Cerebellar cortex (tissue), 1 donor: Measurements from ENCODE around the gene MUC4.
"Not testable (repeated sequence)": the region's sequence is repeated elsewhere in the genome, so short reads cannot be mapped to it uniquely, and the experiment has no call there.

ENCODE experiments used
- DNase-seq: peaks from one replicate; pipeline ENCODE4 v3.0.0-alpha.2; 2015; ENCODE audit warnings: low spot score

MUC4 gene

GRCh38 chr3:195762611-195763010 lies 49.1 kb downstream of the MUC4 start:
- DNase-seq: no peak

DNA sequence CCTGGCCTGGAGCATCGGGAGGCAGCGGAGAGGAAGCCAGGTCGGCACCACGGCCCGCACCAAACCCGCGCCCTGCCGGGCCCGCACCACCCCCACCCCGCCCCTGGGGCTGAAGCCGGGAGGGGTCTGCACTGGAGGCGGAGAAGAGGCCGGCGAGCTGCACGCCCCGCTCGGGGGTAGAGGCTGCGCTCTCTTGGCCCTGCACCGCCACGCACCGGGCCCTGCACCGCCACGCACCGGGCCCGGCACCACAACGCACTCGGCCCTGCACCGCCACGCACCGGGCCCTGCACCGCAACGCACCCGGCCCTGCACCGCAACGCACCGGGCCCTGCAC lies 49.5 kb downstream of the MUC4 start:
- DNase-seq: no peak

DNA sequence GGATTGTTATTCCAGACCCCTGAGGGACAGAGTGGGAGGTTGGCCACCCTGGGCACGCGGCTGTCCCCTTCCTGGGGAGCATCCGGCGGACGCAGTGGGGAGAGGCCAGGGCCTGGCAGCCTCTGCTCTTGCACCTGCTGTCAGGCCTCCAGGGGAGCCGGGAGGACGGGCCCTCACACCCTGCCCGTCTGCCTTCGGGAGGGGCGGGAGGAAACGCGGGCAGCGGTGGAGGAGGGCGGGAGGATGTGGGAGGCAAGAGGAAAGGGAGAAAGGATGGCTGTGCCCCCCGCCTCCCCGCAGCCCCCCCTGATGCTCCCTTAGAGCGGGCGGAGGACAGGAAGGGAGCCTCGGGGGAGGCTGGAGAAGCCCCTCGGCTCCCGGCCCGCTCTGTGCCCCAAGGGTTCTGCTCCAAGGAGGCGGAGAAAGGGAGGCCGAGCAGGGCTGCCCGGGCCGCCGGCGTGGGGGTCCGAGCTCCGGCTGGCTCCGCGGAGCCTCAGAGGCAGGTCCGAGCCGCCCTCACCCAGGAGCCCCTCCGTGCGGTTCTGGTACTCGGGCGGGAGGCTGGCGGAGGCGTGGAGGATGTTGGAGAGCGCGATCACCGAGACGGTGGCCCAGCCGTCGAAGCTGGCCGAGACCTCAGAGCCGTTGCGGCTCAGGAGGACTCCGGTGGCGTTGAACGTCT lies 50.0 kb downstream of the MUC4 start:
- DNase-seq: no peak

GRCh38 chr3:195761123-195761566 lies 50.6 kb downstream of the MUC4 start:
- no peak for DNase-seq

DNA sequence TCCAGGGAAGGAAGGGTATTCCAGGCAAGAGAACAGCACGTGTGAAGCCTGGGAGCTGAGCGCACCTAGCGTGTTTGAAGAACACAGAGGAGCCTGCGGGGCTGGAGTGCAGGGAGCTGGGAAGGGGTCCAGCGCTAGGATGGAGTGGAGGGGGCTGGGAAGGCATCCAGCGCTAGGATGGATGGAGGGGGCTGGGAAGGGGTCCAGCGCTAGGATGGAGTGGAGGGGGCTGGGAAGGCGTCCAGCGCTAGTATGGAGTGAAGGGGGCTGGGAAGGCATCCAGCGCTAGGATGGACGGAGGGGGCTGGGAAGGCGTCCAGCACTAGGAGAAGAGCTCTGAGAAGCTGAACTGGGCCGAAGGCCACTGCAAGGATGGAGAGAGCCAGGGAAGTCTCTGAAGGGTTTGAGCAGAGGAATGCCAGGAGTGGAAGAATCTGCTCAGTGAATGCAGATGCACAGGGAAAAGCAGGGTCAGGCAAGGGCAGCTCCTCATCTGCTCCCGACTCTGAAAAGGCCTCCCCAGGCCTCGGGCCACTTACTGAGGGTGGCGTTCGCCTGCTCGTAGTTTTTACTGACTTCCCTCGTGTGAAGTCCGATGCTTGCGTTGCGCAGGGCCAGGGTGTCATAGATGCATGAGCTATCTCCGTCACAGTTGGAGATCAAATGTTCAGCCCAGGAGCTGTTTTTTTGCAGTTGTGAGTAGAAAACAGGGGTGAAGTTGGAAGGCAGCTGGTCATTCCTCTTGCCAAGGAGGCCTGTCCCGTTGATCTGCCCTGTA lies 51.2 kb downstream of the MUC4 start:
- no peak for DNase-seq

- DNase-seq: no peak
Observed at GRCh38 chr3:195758721-195759353, 52.9 kb downstream of the MUC4 start.

DNA sequence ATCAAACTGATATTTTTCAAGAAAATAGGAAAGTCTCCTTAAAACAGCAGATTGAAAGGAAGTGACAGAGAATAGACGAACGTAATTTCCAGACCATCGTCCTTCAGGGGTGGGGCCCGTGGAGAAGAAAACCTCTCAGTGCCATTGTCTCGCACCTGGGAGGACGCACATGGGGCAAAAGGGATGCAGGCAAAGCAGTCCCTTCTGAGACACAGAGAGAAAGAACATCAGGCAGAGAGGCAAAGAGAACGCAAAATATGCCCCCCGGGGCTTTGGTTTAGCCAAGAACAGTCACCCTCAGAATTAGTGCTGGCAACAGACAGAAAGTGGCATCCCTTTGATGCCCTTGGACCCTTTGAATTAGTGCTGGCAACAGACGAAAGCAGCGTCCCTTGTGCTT lies 53.9 kb downstream of the MUC4 start:
- no peak for DNase-seq

DNA sequence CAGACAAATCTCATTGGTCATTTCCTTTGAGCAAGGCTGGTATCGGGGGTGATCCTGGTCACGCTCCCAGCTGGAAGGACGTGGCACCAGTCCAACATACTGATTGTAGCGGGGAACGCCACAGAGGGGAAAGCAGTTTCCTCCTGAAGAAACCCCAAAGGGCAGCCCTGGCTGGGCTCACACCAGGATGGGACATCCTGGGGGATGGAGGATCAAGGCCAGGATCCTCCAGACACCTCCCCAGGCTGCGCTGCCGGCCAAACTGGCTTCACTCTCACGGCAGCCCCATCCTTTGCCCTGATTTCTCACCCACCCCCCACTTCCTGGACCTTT lies 54.3 kb downstream of the MUC4 start:
- DNase-seq: no peak

DNA sequence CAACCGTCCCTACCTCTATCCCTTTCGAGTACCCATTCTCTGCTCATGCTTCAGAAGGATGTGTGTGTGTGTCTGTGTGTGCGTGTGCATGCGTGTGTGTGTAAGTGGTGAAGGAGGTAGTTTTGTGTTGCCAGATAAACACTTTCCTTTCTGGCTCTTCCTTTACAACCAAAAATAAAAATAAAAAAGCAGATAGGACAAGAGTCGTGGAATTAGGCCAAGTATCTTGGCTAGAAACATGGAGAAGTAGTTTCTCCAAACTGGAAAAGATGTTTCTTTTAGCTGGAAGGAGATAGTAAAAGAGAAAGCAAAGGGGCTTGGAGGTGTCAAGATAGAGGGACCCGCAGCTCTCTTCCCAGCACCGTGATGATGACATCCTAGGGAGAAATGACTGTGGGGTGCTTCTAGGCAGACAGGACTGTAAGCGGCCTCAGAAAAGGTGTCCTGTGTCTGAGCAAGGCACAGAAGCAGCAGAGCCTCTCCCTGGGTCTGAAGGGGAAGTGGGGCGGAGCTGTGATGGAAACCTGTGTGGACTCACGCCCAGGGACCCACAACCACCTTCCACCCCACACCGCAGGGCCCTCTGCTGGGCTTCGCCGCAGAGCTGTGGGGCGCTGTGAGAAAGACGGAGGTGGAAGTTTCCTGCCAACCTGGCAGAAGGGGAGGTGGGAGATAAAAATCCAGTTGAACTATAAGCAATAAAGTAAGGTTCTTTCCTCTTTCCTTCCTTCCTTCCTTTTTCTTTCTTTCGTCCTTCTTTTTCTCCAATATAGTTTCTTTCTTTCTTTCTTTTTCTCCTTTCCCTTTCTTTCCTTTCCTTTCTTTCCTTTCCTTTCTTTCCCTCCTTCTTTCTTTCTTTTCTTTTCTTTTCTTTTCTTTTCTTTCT lies 55.7 kb downstream of the MUC4 start:
- no peak for DNase-seq

DNA sequence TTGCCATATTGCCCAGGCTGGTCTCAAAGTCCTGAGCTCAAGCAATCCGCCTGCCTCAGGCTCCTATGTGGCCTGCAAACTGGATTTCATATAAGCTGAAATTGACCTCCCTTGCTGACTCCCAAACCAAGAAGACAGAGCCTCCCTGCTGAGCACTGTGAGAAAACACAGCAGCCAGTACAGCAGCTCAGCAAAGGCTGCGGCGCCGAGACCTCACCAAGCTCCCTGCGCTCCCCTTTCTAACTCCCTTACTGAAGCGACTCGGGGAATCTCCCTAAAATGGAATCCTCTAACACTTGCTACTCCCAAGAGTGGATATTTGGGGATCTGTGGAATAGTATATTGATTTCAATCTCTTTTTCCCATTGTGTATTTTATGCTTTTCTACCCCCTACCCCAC lies 56.3 kb downstream of the MUC4 start:
- no peak for DNase-seq

- DNase-seq: no peak
Observed at GRCh38 chr3:195754906-195755305, 56.8 kb downstream of the MUC4 start.

DNA sequence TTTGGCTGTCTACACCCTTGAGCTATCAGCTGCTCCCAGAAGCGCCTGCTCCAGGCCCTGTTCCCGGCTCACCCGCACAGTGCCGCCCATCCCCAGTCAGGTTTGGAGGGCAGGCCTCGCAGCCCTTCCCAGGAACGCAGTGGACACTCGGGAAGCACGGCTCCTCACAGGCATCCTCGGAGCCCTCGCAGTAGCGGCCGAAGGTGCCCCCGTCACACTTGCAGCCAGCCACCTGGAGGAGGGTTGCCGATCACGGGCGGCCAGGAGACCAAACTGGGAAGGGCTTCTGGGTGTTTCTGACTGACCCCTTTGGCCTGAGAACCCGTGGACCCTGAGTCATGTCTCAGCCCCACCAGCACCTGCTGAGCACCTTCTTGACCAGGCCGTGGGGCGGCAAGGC lies 57.6 kb downstream of the MUC4 start:
- DNase-seq: no peak

GRCh38 chr3:195753581-195753980 lies 58.1 kb downstream of the MUC4 start:
- no peak for DNase-seq

- DNase-seq: no peak
Observed at GRCh38 chr3:195752546-195753331, 59.0 kb downstream of the MUC4 start.

GRCh38 chr3:195752066-195752465 lies 59.7 kb downstream of the MUC4 start:
- no peak for DNase-seq

DNA sequence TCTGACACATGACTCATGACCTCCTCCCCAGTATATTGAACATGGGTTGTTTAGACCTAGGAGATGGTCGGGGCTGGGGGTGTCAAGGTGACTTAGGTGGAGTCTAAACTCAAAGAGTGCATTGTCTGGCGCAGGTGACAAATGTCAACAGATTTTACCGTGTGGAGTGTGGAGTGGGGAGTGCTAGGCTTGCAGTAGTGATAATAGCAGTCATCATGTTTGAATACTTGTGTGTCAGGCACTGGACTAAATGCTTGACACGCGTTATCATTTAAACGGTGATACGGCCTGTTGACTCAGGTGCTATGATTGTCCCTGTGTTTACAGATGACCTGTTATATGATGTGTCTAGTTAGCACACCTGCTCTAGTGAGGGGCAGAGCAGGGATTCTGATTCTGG lies 60.2 kb downstream of the MUC4 start:
- no peak for DNase-seq

DNA sequence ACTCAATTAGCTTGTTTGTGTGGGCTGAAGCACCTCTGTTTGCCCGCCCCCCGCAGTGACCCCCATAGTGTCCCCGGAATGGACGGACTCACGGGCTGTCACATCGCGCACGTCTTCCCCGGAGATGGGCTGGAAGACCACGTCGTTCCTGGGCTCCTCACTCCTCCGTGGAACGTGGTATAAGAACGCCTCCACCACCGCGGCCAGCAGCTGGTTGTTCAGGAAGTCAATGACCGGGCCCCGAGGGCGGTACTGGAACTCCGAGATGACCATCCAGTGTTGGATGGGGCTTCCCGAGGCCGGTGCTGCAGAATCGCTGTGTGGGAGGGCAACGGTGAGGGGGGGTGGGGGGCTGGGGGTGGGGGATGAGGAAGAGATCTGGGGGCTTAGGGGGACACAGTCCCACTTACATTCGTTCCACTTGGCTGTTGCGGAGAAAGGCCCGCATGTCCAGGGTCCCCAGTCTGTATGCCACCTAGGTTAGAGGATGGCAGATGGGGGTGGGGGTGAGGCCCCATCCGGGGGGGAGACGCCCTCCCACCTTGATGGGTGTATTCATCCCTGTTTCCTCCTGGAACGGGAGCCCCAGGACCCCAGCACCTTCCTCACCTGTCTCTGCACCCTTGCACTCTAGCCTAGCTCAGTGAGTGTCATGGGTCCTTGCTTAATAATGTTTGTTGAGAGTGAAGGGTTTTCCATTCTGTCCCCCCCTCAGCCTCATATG lies 60.8 kb downstream of the MUC4 start:
- DNase-seq: no peak

DNA sequence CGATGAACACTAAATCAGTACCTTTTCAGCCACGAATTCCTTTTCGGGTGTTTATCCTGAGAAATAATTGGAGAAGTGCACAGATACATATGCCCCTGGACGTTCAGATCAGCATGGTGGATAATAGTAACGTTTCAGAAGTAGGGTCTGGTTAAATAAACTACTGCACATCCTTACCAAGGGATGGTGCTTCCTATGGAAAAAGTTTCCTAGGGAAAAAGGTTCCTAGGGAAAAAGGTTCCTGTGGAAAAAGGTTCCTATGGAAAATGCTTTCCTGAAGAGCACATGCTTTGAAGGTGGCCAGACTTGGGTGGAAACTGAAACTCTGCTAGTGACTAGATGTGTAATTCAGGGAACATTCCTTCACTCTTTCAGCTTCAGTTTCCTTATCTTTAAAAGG lies 62.6 kb downstream of the MUC4 start:
- DNase-seq: not testable (repeated sequence)

DNA sequence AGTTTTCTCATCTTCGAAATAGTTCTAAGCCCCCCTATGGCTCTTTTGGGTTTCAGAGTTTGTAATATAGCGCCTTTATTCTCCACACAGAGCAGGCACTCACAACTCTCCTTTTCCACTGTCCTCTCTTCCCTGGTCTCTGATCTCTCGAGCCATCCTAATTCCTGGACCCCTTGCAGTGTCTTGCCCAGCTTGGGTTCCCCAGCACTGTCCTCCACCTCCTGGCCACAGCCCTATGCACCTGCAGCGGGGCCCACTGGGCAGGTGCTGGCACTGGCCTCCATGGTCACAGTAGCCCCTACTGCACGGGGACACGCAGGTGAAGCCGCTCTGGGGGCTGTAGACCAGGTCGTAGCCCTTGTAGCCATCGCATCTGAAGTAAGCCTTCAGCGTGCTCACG lies 63.1 kb downstream of the MUC4 start:
- DNase-seq: no peak

DNA sequence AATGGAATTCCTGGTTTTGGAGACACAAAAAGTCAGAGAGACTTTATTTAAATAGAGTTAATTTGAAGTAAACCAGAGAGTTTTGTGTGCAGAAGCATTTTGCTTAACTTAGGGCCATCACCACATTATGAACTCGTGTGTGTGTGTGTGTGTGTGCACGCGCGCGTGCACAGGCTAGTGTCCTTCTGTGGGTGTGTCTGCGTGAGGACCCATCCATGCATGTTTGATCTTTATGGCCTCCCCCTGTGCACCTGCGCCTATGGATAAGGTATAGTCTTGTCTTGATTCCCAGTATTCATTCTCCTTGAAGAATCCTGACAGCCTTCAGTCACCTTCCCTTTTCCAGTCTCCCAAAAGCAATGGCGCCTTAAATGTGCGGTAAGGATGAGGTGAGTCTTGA lies 65.0 kb downstream of the MUC4 start:
- DNase-seq: no peak

DNA sequence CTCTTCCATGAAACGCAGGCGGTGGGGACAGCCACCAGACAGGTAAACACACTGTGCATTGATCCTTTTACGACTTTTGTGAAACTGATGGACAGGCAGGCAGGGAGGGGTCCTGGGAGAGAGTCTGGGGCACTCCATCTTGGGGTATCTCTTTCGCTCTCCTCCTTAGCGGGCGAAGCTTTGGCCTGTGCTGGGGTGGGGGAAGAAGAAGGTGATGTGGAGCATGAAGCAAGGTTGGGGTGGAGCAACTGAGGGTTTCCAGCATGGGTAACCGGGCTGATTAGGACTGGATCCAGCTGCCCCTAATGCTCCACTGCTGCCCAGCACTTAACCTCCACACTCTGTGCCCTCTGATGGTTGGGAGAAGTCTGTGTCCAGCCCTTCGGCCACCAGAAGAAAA lies 65.4 kb downstream of the MUC4 start:
- no peak for DNase-seq
